NCI-H1436 (cell line): Measurements from ENCODE around the gene B4GALT7.

Source experiments
- DNase-seq: peaks from one replicate; lab custom pipeline; 2025; lab: John Stamatoyannopoulos, UW

B4GALT7 gene

GRCh38 chr5:177593511-177593910, 6.4 kb upstream of the B4GALT7 start:
- DNase-seq, result no peak

- DNase-seq, result no peak
Observed at GRCh38 chr5:177594071-177594470, 5.9 kb upstream of the B4GALT7 start.

- DNase-seq, result no peak
Observed at GRCh38 chr5:177595026-177595585, 4.8 kb upstream of the B4GALT7 start.

- no peak for DNase-seq
Observed at GRCh38 chr5:177595991-177596774, 3.7 kb upstream of the B4GALT7 start.

GRCh38 chr5:177596775-177597238, 3.1 kb upstream of the B4GALT7 start:
- no peak for DNase-seq

- no peak for DNase-seq
Observed at GRCh38 chr5:177598477-177598876, 1.5 kb upstream of the B4GALT7 start.

- no peak for DNase-seq
Observed at GRCh38 chr5:177600508-177601018, 631 bp downstream of the B4GALT7 start.

- DNase-seq, result no peak
Observed at GRCh38 chr5:177601126-177601525, 1.2 kb downstream of the B4GALT7 start.

GRCh38 chr5:177601577-177602457, 1.9 kb downstream of the B4GALT7 start:
- no peak for DNase-seq

GRCh38 chr5:177602458-177602830, 2.5 kb downstream of the B4GALT7 start:
- DNase-seq, result no peak

GRCh38 chr5:177603631-177604030, 3.7 kb downstream of the B4GALT7 start:
- DNase-seq, result no peak

GRCh38 chr5:177604116-177604521, 4.2 kb downstream of the B4GALT7 start:
- DNase-seq, result no peak

- no peak for DNase-seq
Observed at GRCh38 chr5:177604656-177605055, 4.7 kb downstream of the B4GALT7 start.

GRCh38 chr5:177605078-177605477, 5.1 kb downstream of the B4GALT7 start:
- DNase-seq, result no peak

- DNase-seq, result no peak
Observed at GRCh38 chr5:177605667-177606066, 5.7 kb downstream of the B4GALT7 start.

GRCh38 chr5:177606071-177607051, 6.4 kb downstream of the B4GALT7 start:
- no peak for DNase-seq

- no peak for DNase-seq
Observed at GRCh38 chr5:177607115-177607451, 7.2 kb downstream of the B4GALT7 start.

GRCh38 chr5:177607452-177608192, 7.7 kb downstream of the B4GALT7 start:
- DNase-seq, result no peak

GRCh38 chr5:177608243-177609075, 8.5 kb downstream of the B4GALT7 start:
- DNase-seq, result no peak
